Mucosa of rectum (tissue), 2 donors: Measurements from ENCODE around the gene ASTN2.

ENCODE experiments used
- H3K27ac ChIP-seq, 2 donors: one replicate each; pipeline ENCODE4 v1.7.0; 2013; ENCODE audit warnings: inconsistent platforms in 2 of 2, low read depth in 2 of 2, low read length in 2 of 2
- H3K27me3 ChIP-seq, 2 donors: one replicate each; pipeline ENCODE4 v1.7.0; 2013; ENCODE audit warnings: low read length in 2 of 2; ENCODE audit not compliant: control insufficient read depth in 2 of 2, insufficient read depth in 2 of 2
- H3K36me3 ChIP-seq, 2 donors: one replicate each; pipeline ENCODE4 v1.7.0; 2013; ENCODE audit warnings: low read length in 2 of 2; ENCODE audit not compliant: control insufficient read depth in 2 of 2, insufficient read depth in 2 of 2
- H3K4me1 ChIP-seq, 2 donors: one replicate each; pipeline ENCODE4 v1.7.0; 2013; ENCODE audit warnings: low read length in 2 of 2, mild to moderate bottlenecking in 1 of 2; ENCODE audit not compliant: control insufficient read depth in 2 of 2, insufficient read depth in 2 of 2
- H3K4me3 ChIP-seq, 2 donors: one replicate each; pipeline ENCODE4 v1.7.0; 2013; ENCODE audit warnings: low read length in 2 of 2
- H3K9ac ChIP-seq, 2 donors: one replicate each; pipeline ENCODE4 v1.7.0; 2013; ENCODE audit warnings: low read length in 2 of 2, low read depth in 1 of 2, mild to moderate bottlenecking in 1 of 2
- H3K9me3 ChIP-seq, 2 donors: one replicate each; pipeline ENCODE4 v1.7.0; 2013; ENCODE audit warnings: low read length in 2 of 2; ENCODE audit not compliant: control insufficient read depth in 2 of 2
- donor health status: healthy.
- donor health status: Normal muscosa, but diverticular disease.

Gene ASTN2

DNA sequence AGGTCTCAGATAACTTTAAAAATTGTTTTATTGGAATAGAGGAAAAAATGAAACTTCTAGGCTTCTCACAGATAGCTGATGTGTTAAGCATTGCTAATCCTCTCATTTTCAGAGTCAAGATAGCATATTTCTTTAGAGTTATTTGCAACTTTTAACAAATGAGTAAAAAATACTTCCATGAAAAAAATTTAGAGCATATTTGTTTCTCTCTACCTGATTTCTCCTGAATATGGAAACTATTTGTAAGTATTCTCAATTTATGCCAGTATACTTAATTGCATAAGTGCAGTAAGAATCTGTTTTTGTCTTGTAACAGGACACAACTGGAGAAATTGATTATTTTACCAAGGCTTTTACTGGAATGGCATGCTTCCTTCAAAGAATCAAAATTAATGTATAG is 731.3 kb downstream of the ASTN2 start:
- Histone ChIP-seq H3K27ac (no peak overlapping the region), H3K27me3 (no peaks in the 10 kb centered on the region)

DNA sequence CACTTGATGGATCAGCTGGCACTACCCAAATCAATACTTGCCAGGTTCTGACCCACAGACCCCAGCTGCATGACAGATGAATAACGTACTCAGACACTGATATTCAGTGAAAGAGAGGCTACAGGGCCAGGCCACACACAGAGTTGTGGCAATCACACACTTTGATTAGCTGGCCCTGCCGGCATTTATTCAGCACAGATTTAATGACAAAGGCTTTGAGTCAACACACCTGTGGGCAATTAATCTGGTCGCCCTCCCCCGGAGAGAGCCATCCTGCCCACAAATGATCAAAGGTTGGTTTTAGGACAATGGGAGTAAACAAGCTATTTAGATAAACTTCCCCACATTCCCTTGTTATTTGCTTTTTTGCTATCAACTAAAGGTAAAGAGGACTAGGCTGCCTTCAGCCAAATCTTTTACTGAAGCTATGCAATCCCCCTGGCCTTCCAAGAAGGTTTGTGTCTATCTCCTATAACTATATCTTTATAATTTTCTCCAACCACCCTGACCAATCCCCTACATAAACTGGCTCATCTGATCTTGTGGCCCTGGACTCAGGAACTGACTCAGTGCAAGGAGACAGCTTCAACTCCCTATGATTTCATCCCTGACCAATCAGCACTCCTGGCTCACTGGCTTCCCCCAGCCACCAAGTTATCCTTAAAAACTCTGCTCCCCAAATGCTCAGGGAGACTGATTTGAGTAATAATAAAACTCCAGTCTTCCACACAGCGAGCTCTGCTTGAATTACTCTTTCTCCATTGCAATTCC is 740.5 kb downstream of the ASTN2 start:
- Histone ChIP-seq H3K9ac (no peak overlapping the region), H3K27me3 (no peaks in the 10 kb centered on the region), H3K4me1 (no peaks in the 10 kb centered on the region), H3K4me3 (no peak overlapping the region), H3K9me3 (no peaks in the 10 kb centered on the region), H3K36me3 (no peaks in the 10 kb centered on the region), H3K27ac (no peak overlapping the region)

More for the DNA sequence above, 731.3 kb downstream of the ASTN2 start:
- Histone ChIP-seq H3K9me3 (no peaks in the 10 kb centered on the region), H3K36me3 (no peaks in the 10 kb centered on the region), H3K4me3 (no peak overlapping the region), H3K4me1 (peaks cover 14 to 15% of the 10 kb centered on the region in 2 donors), H3K9ac (no peak overlapping the region)

DNA sequence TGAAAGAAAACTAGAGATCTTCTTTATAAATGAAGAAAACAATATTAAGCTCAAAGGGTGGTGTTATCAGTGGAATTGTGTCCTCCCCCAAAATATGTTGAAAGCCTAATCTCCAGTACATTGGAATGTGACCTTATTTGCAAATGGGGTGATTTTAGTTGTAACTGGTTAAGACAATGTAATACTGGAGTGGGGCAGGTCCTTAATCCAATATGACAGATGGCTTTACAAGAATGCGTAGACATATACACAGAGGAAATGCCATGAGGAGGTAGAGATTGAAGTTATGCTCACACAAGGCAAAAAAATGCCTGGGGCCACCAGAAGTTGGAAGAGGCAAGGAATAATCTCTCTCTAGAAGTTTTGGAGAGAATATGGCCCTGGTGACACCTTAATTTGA is 741.5 kb downstream of the ASTN2 start:
- Histone ChIP-seq H3K27me3 (no peaks in the 10 kb centered on the region), H3K9me3 (no peaks in the 10 kb centered on the region), H3K9ac (no peak overlapping the region), H3K4me3 (no peak overlapping the region), H3K36me3 (no peaks in the 10 kb centered on the region), H3K27ac (no peak overlapping the region), H3K4me1 (no peaks in the 10 kb centered on the region)

DNA sequence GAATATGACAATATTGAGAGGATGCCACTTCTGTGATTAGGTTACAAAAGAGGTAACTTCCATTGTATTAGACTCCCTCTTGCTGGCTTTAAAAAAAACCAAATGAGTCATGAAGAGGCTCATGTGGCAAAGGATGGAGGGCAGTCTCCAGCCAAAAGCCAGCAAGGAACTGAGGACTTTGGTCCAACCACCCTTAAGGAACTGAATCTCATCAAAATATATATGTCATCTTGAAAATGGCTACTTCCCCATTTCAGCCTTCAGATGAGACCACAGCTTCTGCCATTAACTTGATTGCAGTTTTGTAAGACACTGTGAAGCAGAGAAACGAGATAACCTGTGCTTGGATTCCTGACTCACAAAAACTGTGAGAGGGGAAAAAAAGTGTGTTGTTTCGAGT is 743.3 kb downstream of the ASTN2 start:
- no peak overlapping the region for H3K4me3 ChIP-seq
- H3K27ac ChIP-seq, result no peak overlapping the region
- H3K4me1 ChIP-seq, result no peaks in the 10 kb centered on the region
- H3K9me3 ChIP-seq, result no peaks in the 10 kb centered on the region
- H3K9ac ChIP-seq, result no peak overlapping the region
- no peaks in the 10 kb centered on the region for H3K27me3 ChIP-seq
- H3K36me3 ChIP-seq, result no peaks in the 10 kb centered on the region

DNA sequence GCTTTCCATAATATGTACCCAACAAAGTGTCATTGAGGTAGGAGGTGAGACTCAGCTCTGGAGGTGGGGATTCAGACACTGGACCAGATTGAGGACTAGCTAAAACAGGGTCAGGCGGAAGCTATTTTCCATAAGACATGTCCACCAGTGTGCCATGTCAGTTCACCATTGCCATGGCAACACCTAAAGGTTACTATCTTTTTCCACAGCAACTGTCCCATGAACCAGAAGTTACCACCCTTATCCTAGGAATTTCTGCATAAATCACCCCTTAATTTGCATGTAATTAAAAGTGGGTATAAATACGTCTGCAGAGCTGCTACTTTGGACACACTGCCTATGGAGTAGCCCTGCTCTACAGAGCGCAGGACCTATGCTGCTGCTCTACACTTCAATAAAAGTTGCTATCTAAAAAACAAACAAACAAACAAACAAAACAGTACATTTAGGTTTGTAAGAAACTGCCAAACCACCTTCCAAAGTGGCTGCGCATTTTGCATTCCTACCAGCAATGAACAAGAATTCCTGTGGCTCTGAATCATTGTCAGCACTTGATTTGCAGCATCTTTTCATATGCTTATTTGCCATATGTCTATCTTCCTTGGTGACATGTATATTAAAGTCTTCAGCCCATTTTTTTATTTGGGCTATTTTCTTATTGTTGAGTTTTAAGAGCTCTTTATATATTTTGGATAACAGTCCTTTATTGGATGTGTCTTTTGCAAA is 745.7 kb downstream of the ASTN2 start:
- H3K27ac ChIP-seq, result no peak overlapping the region
- H3K9ac ChIP-seq, result no peak overlapping the region
- H3K4me3 ChIP-seq, result no peak overlapping the region
- no peaks in the 10 kb centered on the region for H3K9me3 ChIP-seq
- no peaks in the 10 kb centered on the region for H3K4me1 ChIP-seq
- no peaks in the 10 kb centered on the region for H3K27me3 ChIP-seq
- H3K36me3 ChIP-seq, result no peaks in the 10 kb centered on the region

DNA sequence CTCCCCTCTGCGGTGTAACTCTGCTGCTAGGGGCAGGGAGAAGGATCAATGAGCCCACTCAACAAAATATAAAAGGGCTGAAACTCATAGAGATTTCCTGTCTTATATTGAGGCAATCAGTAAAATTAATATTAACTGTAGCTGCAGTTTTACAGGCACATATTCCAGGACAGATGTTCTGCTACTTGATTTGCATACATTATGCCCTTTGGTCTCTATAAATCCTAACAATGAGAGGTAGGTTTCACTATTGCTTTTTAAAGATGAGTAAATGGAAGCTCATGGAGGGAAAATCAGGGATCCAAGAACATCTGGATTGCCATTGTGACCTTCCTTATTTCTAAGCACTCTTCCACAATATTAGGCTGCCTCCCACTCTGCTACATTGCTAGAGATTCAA is 751.3 kb downstream of the ASTN2 start:
- no peak overlapping the region for H3K9ac ChIP-seq
- no peak overlapping the region for H3K4me3 ChIP-seq
- H3K27me3 ChIP-seq, result no peaks in the 10 kb centered on the region
- peaks cover 0 to 2% of the 10 kb centered on the region in 2 donors for H3K4me1 ChIP-seq
- H3K36me3 ChIP-seq, result no peaks in the 10 kb centered on the region
- no peak overlapping the region for H3K27ac ChIP-seq
- H3K9me3 ChIP-seq, result no peaks in the 10 kb centered on the region

DNA sequence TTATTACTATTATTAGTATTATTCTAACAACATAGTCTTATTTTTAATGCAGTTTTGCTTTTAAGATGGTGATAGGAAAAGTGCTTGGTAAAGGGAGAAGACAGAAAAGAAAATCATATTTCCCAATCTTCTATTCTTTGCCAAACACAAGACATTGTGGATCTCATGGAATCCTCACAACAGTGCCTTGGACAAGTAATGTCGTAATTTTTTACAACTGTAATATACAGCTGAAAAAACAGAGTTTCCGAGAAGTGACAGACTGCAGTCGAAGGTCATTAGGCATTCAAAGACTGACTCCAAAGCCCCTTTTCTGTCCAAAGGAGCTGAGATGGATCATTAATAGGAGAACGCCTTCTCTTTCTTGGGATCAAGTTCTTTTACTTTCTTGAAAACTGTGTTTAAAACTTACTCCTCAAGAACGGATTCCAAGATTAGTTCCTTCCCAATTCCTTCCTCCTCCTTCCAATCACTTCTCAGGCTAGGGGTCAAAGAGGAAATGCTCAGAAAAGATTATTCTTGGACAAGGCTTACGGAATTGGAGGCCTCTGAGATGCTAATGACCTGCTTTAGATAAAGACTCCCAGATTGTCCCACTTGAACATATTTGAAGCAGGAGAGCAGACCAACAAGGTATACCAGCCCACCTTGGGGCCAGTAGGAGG is 752.1 kb downstream of the ASTN2 start:
- Histone ChIP-seq H3K36me3 (no peaks in the 10 kb centered on the region), H3K9ac (no peak overlapping the region), H3K27ac (no peak overlapping the region)

DNA sequence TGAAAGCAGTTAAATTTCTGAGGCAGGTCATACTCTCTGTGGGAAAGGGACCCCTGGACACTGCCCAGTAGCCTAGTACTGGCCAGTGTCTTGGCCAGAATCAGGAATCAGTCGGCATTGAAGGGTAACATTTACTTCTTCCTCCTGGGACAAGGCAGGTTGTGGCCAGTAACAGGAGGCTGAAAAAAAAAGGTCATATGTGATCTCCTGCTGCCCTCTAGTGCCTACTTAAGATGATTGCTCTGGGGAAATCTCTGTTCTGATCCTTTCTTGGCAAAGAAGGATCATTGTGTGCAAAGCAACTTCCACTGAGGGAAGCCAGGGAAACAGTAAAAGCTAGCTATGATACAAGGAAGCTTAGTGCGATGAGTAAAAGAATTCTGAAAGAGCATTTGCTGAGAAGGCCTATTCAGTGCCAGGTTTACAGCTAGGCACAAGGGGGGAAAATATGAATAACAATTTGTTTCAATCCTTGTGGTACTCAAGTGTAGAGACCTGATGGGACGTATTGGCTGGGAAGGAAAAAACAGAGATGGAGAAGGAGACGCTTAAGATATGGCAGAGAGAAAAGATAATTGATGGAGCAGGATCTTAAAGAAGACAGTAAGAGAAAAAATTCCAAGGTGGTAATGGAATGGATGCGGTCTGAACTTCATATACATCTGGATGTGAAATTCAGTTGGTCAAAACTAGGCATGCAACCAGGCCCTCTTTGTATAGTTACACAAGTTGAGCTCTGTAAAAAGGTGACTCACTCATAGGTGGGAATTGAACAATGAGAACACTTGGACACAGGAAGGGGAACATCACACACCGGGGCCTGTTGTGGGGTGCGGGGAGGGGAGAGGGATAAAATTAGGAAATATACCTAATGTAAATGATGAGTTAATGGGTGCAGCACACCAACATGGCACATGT is 753.6 kb downstream of the ASTN2 start:
- no peak overlapping the region for H3K27ac ChIP-seq
- no peak overlapping the region for H3K9ac ChIP-seq

More for the DNA sequence above, 752.1 kb downstream of the ASTN2 start:
- H3K9me3 ChIP-seq, result no peaks in the 10 kb centered on the region
- H3K4me1 ChIP-seq, result peaks cover 0 to 2% of the 10 kb centered on the region in 2 donors
- H3K4me3 ChIP-seq, result no peak overlapping the region
- no peaks in the 10 kb centered on the region for H3K27me3 ChIP-seq

DNA sequence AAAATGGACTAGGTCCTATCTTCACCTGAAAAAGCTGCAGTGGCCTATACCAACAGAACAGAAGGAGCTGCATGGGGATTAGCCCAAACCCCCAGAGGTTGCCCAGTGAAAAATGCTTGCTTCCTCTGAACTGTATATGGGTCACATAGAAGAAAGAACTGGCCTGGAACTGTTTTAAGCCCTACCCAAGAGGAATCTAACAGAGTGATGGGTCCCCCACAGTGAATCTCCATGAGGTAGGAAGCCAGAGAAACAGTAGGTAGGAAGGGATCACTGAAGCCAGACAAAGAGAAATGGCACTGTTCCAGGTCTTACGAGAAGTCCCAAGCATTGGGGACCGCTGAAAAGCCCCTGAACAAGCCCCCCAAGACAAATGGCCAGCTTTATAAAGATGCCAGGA is 756.6 kb downstream of the ASTN2 start:
- Histone ChIP-seq H3K9ac (no peak overlapping the region), H3K36me3 (no peaks in the 10 kb centered on the region), H3K27ac (no peak overlapping the region), H3K4me3 (no peak overlapping the region), H3K4me1 (peaks cover 0 to 2% of the 10 kb centered on the region in 2 donors), H3K9me3 (no peaks in the 10 kb centered on the region), H3K27me3 (no peaks in the 10 kb centered on the region)

More for the DNA sequence above, 753.6 kb downstream of the ASTN2 start:
- Histone ChIP-seq H3K9me3 (no peaks in the 10 kb centered on the region), H3K36me3 (no peaks in the 10 kb centered on the region), H3K27me3 (no peaks in the 10 kb centered on the region), H3K4me1 (peaks cover 0 to 2% of the 10 kb centered on the region in 2 donors), H3K4me3 (no peak overlapping the region)
